HEK293T (cell line): ENCODE results near the gene HYCC1.
A peak's percentile ranks its signal among the peaks of the same experiment; 100 is the strongest.

Experiments used
- CTCF ChIA-PET: fragments of 350-600 bp; formaldehyde crosslinking; extraction: SDS; loops from one replicate; lab custom pipeline; 2021; ENCODE audit warnings: antibody characterized with exemption, inconsistent platforms; lab: Yijun Ruan, JAX
- POLR2A ChIA-PET: fragments of 350-600 bp; formaldehyde crosslinking; extraction: SDS; loops from one replicate; lab custom pipeline; 2020; ENCODE audit warnings: antibody characterized with exemption, inconsistent platforms; lab: Yijun Ruan, JAX
- DNase-seq: peaks from one replicate; pipeline ENCODE4 v3.0.0; 2012; ENCODE audit warnings: mixed read lengths; ENCODE audit errors: extremely low spot score
- ARNT ChIP-seq: fragments of 450-650 bp; IDR thresholded peaks from 2 replicates; pipeline ENCODE4 v1.6.1; 2017; ENCODE audit warnings: mild to moderate bottlenecking
- BHLHE40 ChIP-seq: fragments of 450-650 bp; IDR thresholded peaks from 2 replicates; pipeline ENCODE4 v1.6.1; 2016; ENCODE audit warnings: mild to moderate bottlenecking, moderate library complexity, borderline replicate concordance
- CTBP1 ChIP-seq: fragments of 450-650 bp; IDR thresholded peaks from 2 replicates; pipeline ENCODE4 v1.6.1; 2016; ENCODE audit warnings: borderline replicate concordance
- ELF4 ChIP-seq: fragments of 450-650 bp; IDR thresholded peaks from 2 replicates; pipeline ENCODE4 v1.6.1; 2017; ENCODE audit warnings: antibody characterized with exemption
- FOXA1 ChIP-seq: fragments of 450-650 bp; IDR thresholded peaks from 2 replicates; pipeline ENCODE4 v1.6.1; 2016; ENCODE audit warnings: mild to moderate bottlenecking
- FOXK2 ChIP-seq: fragments of 450-650 bp; IDR thresholded peaks from 2 replicates; pipeline ENCODE4 v1.6.1; 2016; ENCODE audit warnings: mild to moderate bottlenecking
- FOXM1 ChIP-seq: fragments of 450-650 bp; IDR thresholded peaks from 2 replicates; pipeline ENCODE4 v1.6.1; 2017; ENCODE audit warnings: mild to moderate bottlenecking, borderline replicate concordance
- HDGF ChIP-seq: fragments of 450-650 bp; IDR thresholded peaks from 2 replicates; pipeline ENCODE4 v1.6.1; 2017; ENCODE audit warnings: antibody characterized with exemption, borderline replicate concordance
- L3MBTL2 ChIP-seq: fragments of 450-650 bp; conservative IDR thresholded peaks from 2 replicates; pipeline ENCODE4 v1.6.1; 2016; ENCODE audit warnings: mild to moderate bottlenecking
- LEF1 ChIP-seq: fragments of 450-650 bp; IDR thresholded peaks from 2 replicates; pipeline ENCODE4 v1.6.1; 2017; ENCODE audit warnings: mild to moderate bottlenecking, borderline replicate concordance
- NFRKB ChIP-seq: fragments of 450-650 bp; IDR thresholded peaks from 2 replicates; pipeline ENCODE4 v1.6.1; 2016; ENCODE audit warnings: mild to moderate bottlenecking, moderate library complexity
- PKNOX1 ChIP-seq: fragments of 450-650 bp; IDR thresholded peaks from 2 replicates; pipeline ENCODE4 v1.6.1; 2016
- SP1 ChIP-seq: fragments of 450-650 bp; IDR thresholded peaks from 2 replicates; pipeline ENCODE4 v1.6.1; 2017
- SUZ12 ChIP-seq: fragments of 450-650 bp; IDR thresholded peaks from 2 replicates; pipeline ENCODE4 v1.6.1; 2016; ENCODE audit warnings: mild to moderate bottlenecking
- TARDBP ChIP-seq: fragments of 450-650 bp; IDR thresholded peaks from 2 replicates; pipeline ENCODE4 v1.6.1; 2016
- ZNF384 ChIP-seq: fragments of 450-650 bp; IDR thresholded peaks from 2 replicates; pipeline ENCODE4 v1.6.1; 2016

Gene HYCC1

GRCh38 chr7:23016345-23017253, 2.7 kb upstream of the HYCC1 start:
- no peak for TF ChIP-seq BHLHE40
- TF ChIP-seq SUZ12 = no peak
- no peak for TF ChIP-seq FOXM1
- no peak for TF ChIP-seq FOXA1
- TF ChIP-seq CTBP1 = no peak
- no peak for TF ChIP-seq LEF1
- no peak for TF ChIP-seq TARDBP
- no peak for TF ChIP-seq ZNF384
- no peak for TF ChIP-seq L3MBTL2
- TF ChIP-seq FOXK2 = no peak
- TF ChIP-seq HDGF = no peak
- no peak for TF ChIP-seq SP1
- POLR2A ChIA-PET = no interaction called here
- DNase-seq = no peak
- CTCF ChIA-PET = interaction anchor here (1.4 kb wide), 1 partner anchor 38 kb away, joined by 4 read pairs; no protein-coding TSS in a partner anchor

- ChIA-PET POLR2A (no interaction called here), CTCF (interaction anchor here (1.0 kb wide), 1 partner anchor 10 kb away, joined by 3 read pairs; no protein-coding TSS in a partner anchor)
- no peak for TF ChIP-seq ARNT
- DNase-seq = no peak
Measured at GRCh38 chr7:23014681-23015080, 751 bp upstream of the HYCC1 start.

GRCh38 chr7:23012908-23013714, 819 bp downstream of the HYCC1 start:
- CTCF ChIA-PET = no interaction called here
- POLR2A ChIA-PET = no interaction called here
- peak; percentile 26 for DNase-seq
- TF ChIP-seq ELF4 (no peak), SUZ12 (no peak), L3MBTL2 (no peak), HDGF (no peak), SP1 (no peak), TARDBP (no peak), FOXM1 (no peak), BHLHE40 (no peak), FOXK2 (no peak), CTBP1 (no peak), LEF1 (no peak), PKNOX1 (no peak), ARNT (no peak), FOXA1 (no peak), NFRKB (no peak), ZNF384 (no peak)

GRCh38 chr7:23012186-23012585, 1.7 kb downstream of the HYCC1 start:
- TF ChIP-seq FOXM1 (no peak), FOXK2 (no peak), CTBP1 (no peak), TARDBP (no peak), BHLHE40 (no peak), NFRKB (no peak), FOXA1 (no peak), HDGF (no peak), ARNT (no peak), L3MBTL2 (no peak), ZNF384 (no peak), SUZ12 (no peak), ELF4 (no peak), SP1 (no peak), LEF1 (no peak), PKNOX1 (no peak)
- CTCF ChIA-PET = no interaction called here
- POLR2A ChIA-PET = no interaction called here
- no peak for DNase-seq

- ChIA-PET POLR2A (interaction anchor here (0.6 kb wide), 1 partner anchor 38 kb away, joined by 3 read pairs; no protein-coding TSS in a partner anchor), CTCF (no interaction called here)
- no peak for DNase-seq
- no peak for TF ChIP-seq SUZ12
- no peak for TF ChIP-seq NFRKB
- no peak for TF ChIP-seq LEF1
- TF ChIP-seq PKNOX1 = no peak
- no peak for TF ChIP-seq BHLHE40
- TF ChIP-seq ARNT = no peak
- no peak for TF ChIP-seq HDGF
- TF ChIP-seq FOXA1 = no peak
- no peak for TF ChIP-seq CTBP1
- no peak for TF ChIP-seq FOXK2
- no peak for TF ChIP-seq SP1
- no peak for TF ChIP-seq L3MBTL2
- TF ChIP-seq FOXM1 = no peak
- no peak for TF ChIP-seq TARDBP
- TF ChIP-seq ELF4 = no peak
- no peak for TF ChIP-seq ZNF384
Measured at GRCh38 chr7:23011222-23011924, 2.6 kb downstream of the HYCC1 start.
